SK-N-SH (cell line): ENCODE data around the gene DUOX2. TPM values are rescaled to one million over a fixed set of nuclear protein-coding genes. Genes with fewer than 3 reads are reported as not detected.

ENCODE experiments used
- CTCF ChIA-PET: fragments of 300-600, 350-600 bp; formaldehyde crosslinking; extraction: SDS; loops from one replicate; lab custom pipeline; 2021; lab: Yijun Ruan, JAX
- POLR2A ChIA-PET: fragments of 350-600 bp; sonication (Branson Sonifier 250); formaldehyde crosslinking; extraction: SDS; loops from one replicate; lab custom pipeline; 2020; ENCODE audit warnings: antibody characterized with exemption, inconsistent platforms; lab: Yijun Ruan, JAX
- DNase-seq: peaks from one replicate; pipeline ENCODE4 v3.0.0; 2012
- H2AFZ ChIP-seq: fragments of 200-600 bp; sonication (generic); 2 replicates; pipeline ENCODE4 v1.8.1; 2016; ENCODE audit warnings: antibody characterized with exemption, mild to moderate bottlenecking, low read depth
- H3F3A ChIP-seq: fragments of 200-600 bp; sonication (generic); replicated peaks from 2 replicates; pipeline ENCODE3; 2016; ENCODE audit warnings: antibody characterized with exemption, mild to moderate bottlenecking; ENCODE audit not compliant: insufficient read depth
- H3K27ac ChIP-seq, 2 experiments: fragments of 200-500 bp in 1 of 2; fragments of 200-600 bp in 1 of 2; sonication (Bioruptor generic) in 1 of 2; sonication (generic), shearing (Covaris generic) in 1 of 2; 2 replicates each; pipeline versions ENCODE4 v1.5.1 to v1.6.1; 2014 to 2016; ENCODE audit warnings: low read depth in 2 of 2, inconsistent platforms in 1 of 2, low read length in 1 of 2, mild to moderate bottlenecking in 1 of 2, mixed read lengths in 1 of 2
- H3K27me3 ChIP-seq: fragments of 200-600 bp; sonication (generic), shearing (Covaris generic); 2 replicates; pipeline ENCODE4 v1.6.1; 2016; ENCODE audit warnings: mixed run types; ENCODE audit not compliant: insufficient read depth
- H3K36me3 ChIP-seq, 2 experiments: fragments of 200-500 bp in 1 of 2; fragments of 200-600 bp in 1 of 2; sonication (Bioruptor generic) in 1 of 2; sonication (generic) in 1 of 2; replicated peaks in 1 of 2; 2 replicates each; pipeline versions ENCODE3 to v1.5.1; 2014 to 2016; ENCODE audit warnings: low read length in 1 of 2, mild to moderate bottlenecking in 1 of 2; ENCODE audit not compliant: insufficient read depth in 2 of 2, control insufficient read depth in 1 of 2
- H3K4me1 ChIP-seq, 2 experiments: fragments of 200-500 bp in 1 of 2; fragments of 200-600 bp in 1 of 2; sonication (Bioruptor generic) in 1 of 2; sonication (generic), shearing (Covaris generic) in 1 of 2; 2 replicates each; pipeline versions ENCODE4 v1.5.1 to v1.6.1; 2014 to 2016; ENCODE audit warnings: low read depth in 1 of 2, low read length in 1 of 2, mixed run types in 1 of 2; ENCODE audit not compliant: insufficient read depth in 2 of 2, control insufficient read depth in 1 of 2
- H3K4me2 ChIP-seq: fragments of 200-600 bp; sonication (generic), shearing (Covaris generic); 2 replicates; pipeline ENCODE4 v1.6.1; 2017; ENCODE audit warnings: mixed run types
- H3K4me3 ChIP-seq, 2 experiments: fragments of 200-500 bp in 1 of 2; fragments of 200-600 bp in 1 of 2; sonication (Bioruptor generic) in 1 of 2; sonication (generic), shearing (Covaris generic) in 1 of 2; 2 replicates each; pipeline versions ENCODE4 v1.5.1 to v1.8.1; 2014 to 2016; ENCODE audit warnings: low read depth in 2 of 2, inconsistent platforms in 1 of 2, low read length in 1 of 2, mild to moderate bottlenecking in 1 of 2, mixed read lengths in 1 of 2, moderate library complexity in 1 of 2
- H3K79me2 ChIP-seq: fragments of 200-600 bp; sonication (generic); 2 replicates; pipeline ENCODE4 v1.8.1; 2017; ENCODE audit warnings: mild to moderate bottlenecking; ENCODE audit not compliant: insufficient read depth
- H3K9ac ChIP-seq: fragments of 200-600 bp; sonication (generic); 2 replicates; pipeline ENCODE4 v1.6.1; 2017; ENCODE audit warnings: mixed run types
- H3K9me2 ChIP-seq: fragments of 200-600 bp; sonication (generic); 2 replicates; pipeline ENCODE4 v1.6.1; 2017; ENCODE audit warnings: mixed run types
- H3K9me3 ChIP-seq: fragments of 200-600 bp; sonication (generic); 2 replicates; pipeline ENCODE4 v1.6.1; 2017; ENCODE audit warnings: mixed run types, mild to moderate bottlenecking, moderate library complexity
- H4K20me1 ChIP-seq: fragments of 200-600 bp; sonication (generic); 2 replicates; pipeline ENCODE4 v1.6.1; 2017; ENCODE audit warnings: mild to moderate bottlenecking, mixed run types; ENCODE audit not compliant: insufficient read depth
- CHD2 ChIP-seq: fragments of 150-350 bp; IDR thresholded peaks from 2 replicates; pipeline ENCODE4 v1.6.1; 2018; ENCODE audit warnings: low read length; ENCODE audit not compliant: partially characterized antibody
- ELF1 ChIP-seq: IDR thresholded peaks from 2 replicates; pipeline ENCODE4 v1.4.0; 2012
- EP300 ChIP-seq, 2 experiments: IDR thresholded peaks; 2 replicates each; pipeline versions ENCODE4 v1.4.0 to v1.6.1; 2012; ENCODE audit warnings: borderline replicate concordance in 1 of 2, low read depth in 1 of 2, low read length in 1 of 2
- EZH2phosphoT487 ChIP-seq: fragments of 200-600 bp; sonication (generic); IDR thresholded peaks from 2 replicates; pipeline ENCODE4 v1.6.1; 2017; ENCODE audit warnings: low read depth, mixed run types, mild to moderate bottlenecking, antibody characterized with exemption, moderate library complexity, borderline replicate concordance
- GABPA ChIP-seq: IDR thresholded peaks from 2 replicates; pipeline ENCODE4 v1.4.0; 2012; ENCODE audit warnings: low read depth, mild to moderate bottlenecking
- MXI1 ChIP-seq: IDR thresholded peaks from 2 replicates; pipeline ENCODE4 v1.6.1; 2012; ENCODE audit warnings: mild to moderate bottlenecking, low read depth, low read length, improper control_type of control experiment
- PBX3 ChIP-seq: IDR thresholded peaks from 2 replicates; pipeline ENCODE4; 2012
- RAD21 ChIP-seq: IDR thresholded peaks from 2 replicates; pipeline ENCODE4 v1.6.1; 2012; ENCODE audit warnings: mild to moderate bottlenecking, low read length
- RCOR1 ChIP-seq: fragments of 150-350 bp; IDR thresholded peaks from 2 replicates; pipeline ENCODE4 v1.6.1; 2017; ENCODE audit warnings: antibody characterized with exemption, low read length
- RXRA ChIP-seq: IDR thresholded peaks from 2 replicates; pipeline ENCODE4 v1.4.0; 2012; ENCODE audit warnings: low read depth, mild to moderate bottlenecking, borderline replicate concordance
- SMC3 ChIP-seq: IDR thresholded peaks from 2 replicates; pipeline ENCODE4 v1.6.1; 2012; ENCODE audit warnings: low read depth, low read length, improper control_type of control experiment
- TAF1 ChIP-seq: IDR thresholded peaks from 2 replicates; pipeline ENCODE4 v1.6.1; 2012; ENCODE audit warnings: low read depth, mild to moderate bottlenecking, low read length, moderate library complexity, borderline replicate concordance
- TEAD4 ChIP-seq: IDR thresholded peaks from 2 replicates; pipeline ENCODE4 v1.4.0; 2012; ENCODE audit warnings: mild to moderate bottlenecking, borderline replicate concordance; ENCODE audit not compliant: insufficient read depth
- USF2 ChIP-seq: fragments of 150-350 bp; IDR thresholded peaks from 2 replicates; pipeline ENCODE4 v1.6.1; 2017; ENCODE audit warnings: antibody characterized with exemption, low read length, low read depth, borderline replicate concordance
- WGBS: methylation state at CpG from one replicate; pipeline ENCODE4 v1.1.6; 2017; ENCODE audit warnings: low lambda C conversion rate; 5-methylcytosine and 5-hydroxymethylcytosine counted together
- polyA plus RNA-seq, 3 experiments: library from polyadenylated mRNA; depleted of rRNA; stranded (reverse); fragments of >200 nt; gene quantifications; 2 replicates each; pipeline ENCODE4 v1.2.3, GENCODE V29; 2012
- TF ChIP-seq, protein P1 (sequence below): IDR thresholded peaks from 2 replicates; pipeline ENCODE4 v1.4.0; 2012; ENCODE audit warnings: low read depth, borderline replicate concordance
- TF ChIP-seq, protein P2 (sequence below): IDR thresholded peaks from 2 replicates; pipeline ENCODE4 v1.4.0; 2012; ENCODE audit warnings: low read depth

DUOX2 gene
- polyA plus RNA-seq, 1 of the 3 experiments (the other 2 are of a cell fraction): not detected

DNA sequence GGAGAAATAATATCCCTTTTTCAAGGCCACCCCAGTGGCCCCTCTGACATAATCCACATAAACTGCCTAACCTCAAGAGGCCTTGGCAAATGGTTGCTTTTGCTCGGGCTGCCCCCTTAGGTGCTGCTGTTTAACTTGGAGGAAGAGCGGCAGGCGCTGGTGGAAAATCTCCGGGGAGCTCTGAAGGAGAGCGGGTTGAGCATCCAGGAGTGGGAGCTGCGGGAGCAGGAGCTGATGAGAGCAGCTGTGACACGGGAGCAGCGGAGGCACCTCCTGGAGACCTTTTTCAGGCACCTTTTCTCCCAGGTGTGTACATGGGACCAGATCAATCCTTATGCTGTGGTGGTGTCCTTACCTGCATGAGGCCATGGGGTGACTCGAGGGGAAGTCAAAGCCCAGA lies 30.8 kb upstream of the DUOX2 start:
- ChIA-PET CTCF (interaction anchor here (1.2 to 1.8 kb wide), 3 partner anchors 14 to 27 kb away, joined by 3 to 9 read pairs (median 6); partner anchors contain the start of genes DUOX1 and DUOXA1), POLR2A (no interaction called here)
- H3K36me3 ChIP-seq: no peaks in the 10 kb centered on the region

GRCh38 chr15:45143946-45144345 lies 30.0 kb upstream of the DUOX2 start:
- 82% methylated on average over 4 of the region's 11 CpGs for WGBS
- no peak for DNase-seq
- Histone ChIP-seq H2AFZ (no peak overlapping the region), H3K9me2 (no peaks in the 10 kb centered on the region), H3K9ac (no peak overlapping the region), H4K20me1 (no peaks in the 10 kb centered on the region), H3K36me3 (no peaks in the 10 kb centered on the region), H3K79me2 (no peaks in the 10 kb centered on the region), H3K9me3 (no peaks in the 10 kb centered on the region), H3K4me3 (no peak overlapping the region), H3K27me3 (no peaks in the 10 kb centered on the region), H3K4me2 (no peak overlapping the region), H3K4me1 (peaks cover 11% of the 10 kb centered on the region in 2 experiments; a peak in 3 of 4 replicates), H3F3A (no peaks in the 10 kb centered on the region), H3K27ac (no peak overlapping the region)
- ChIA-PET CTCF (interaction anchor here (1.4 to 3.2 kb wide), 2 partner anchors 14 to 26 kb away, joined by 6 to 14 read pairs; partner anchors contain the start of genes DUOX1 and DUOXA1), POLR2A (interaction anchor here (1.0 kb wide), 1 partner anchor 10 kb away, joined by 3 read pairs; no protein-coding TSS in a partner anchor)
- TF ChIP-seq MXI1 (no peak), TAF1 (no peak), ELF1 (no peak), PBX3 (no peak), RXRA (no peak), GABPA (no peak), USF2 (no peak)
- TF ChIP-seq, protein P1, sequence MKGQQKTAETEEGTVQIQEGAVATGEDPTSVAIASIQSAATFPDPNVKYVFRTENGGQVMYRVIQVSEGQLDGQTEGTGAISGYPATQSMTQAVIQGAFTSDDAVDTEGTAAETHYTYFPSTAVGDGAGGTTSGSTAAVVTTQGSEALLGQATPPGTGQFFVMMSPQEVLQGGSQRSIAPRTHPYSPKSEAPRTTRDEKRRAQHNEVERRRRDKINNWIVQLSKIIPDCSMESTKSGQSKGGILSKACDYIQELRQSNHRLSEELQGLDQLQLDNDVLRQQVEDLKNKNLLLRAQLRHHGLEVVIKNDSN: no peak

More for the DNA sequence above, 30.8 kb upstream of the DUOX2 start:
- no peaks in the 10 kb centered on the region for H3K9me2 ChIP-seq
- H4K20me1 ChIP-seq: no peaks in the 10 kb centered on the region
- no peak for DNase-seq
- no peak overlapping the region for H3K4me3 ChIP-seq
- H3K4me2 ChIP-seq: no peak overlapping the region
- no peak overlapping the region for H3K9ac ChIP-seq
- TF ChIP-seq RAD21 (no peak), SMC3 (no peak), EZH2phosphoT487 (no peak), RCOR1 (no peak), CHD2 (no peak), RXRA (no peak), TEAD4 (no peak), EP300 (IDR thresholded peaks at IDR 0.05; ENCODE audit: borderline replicate concordance in 1 of 2, low read depth in 1 of 2, low read length in 1 of 2) (no peak)
- TF ChIP-seq, protein P2, sequence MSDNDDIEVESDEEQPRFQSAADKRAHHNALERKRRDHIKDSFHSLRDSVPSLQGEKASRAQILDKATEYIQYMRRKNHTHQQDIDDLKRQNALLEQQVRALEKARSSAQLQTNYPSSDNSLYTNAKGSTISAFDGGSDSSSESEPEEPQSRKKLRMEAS: no peak
- TF ChIP-seq, protein P1: no peak
- H3K27ac ChIP-seq: no peak overlapping the region
- H3F3A ChIP-seq: no peaks in the 10 kb centered on the region
- H3K79me2 ChIP-seq: no peaks in the 10 kb centered on the region
- no peak overlapping the region for H2AFZ ChIP-seq
- H3K9me3 ChIP-seq: no peaks in the 10 kb centered on the region
- WGBS: 86% methylated on average over 9 of the region's 9 CpGs
- H3K4me1 ChIP-seq: peaks cover 12 to 13% of the 10 kb centered on the region in 2 experiments; a peak in 3 of 4 replicates
- no peaks in the 10 kb centered on the region for H3K27me3 ChIP-seq
